Activated CD4-positive, CD25-positive, alpha-beta regulatory T cell (primary cell): ENCODE measurements around the gene ITPR1.

Source experiments
- DNase-seq, 4 experiments: peaks; one replicate each; lab custom pipeline; 2025; lab: John Stamatoyannopoulos, UW

Gene ITPR1

DNA sequence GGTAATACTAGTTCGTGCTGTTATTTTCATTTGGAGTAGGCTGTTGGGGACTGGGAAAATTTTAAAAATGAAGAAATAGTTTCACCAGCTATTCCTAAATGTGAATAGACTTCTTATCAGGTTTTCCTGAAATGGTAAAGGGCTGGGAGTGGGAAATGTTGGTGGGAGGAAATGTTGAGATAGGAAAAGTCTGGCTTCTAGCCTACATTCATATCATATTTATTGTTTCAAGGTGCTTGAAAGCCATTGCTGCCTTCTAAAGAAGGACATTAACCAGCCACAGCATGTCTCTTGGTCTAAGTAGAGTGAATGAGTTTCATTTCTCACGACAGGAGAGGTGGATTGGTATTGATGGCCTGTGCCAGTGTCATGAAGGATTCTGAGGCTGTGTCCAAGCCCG lies 288.9 kb downstream of the ITPR1 start:
- DNase-seq: no peak

DNA sequence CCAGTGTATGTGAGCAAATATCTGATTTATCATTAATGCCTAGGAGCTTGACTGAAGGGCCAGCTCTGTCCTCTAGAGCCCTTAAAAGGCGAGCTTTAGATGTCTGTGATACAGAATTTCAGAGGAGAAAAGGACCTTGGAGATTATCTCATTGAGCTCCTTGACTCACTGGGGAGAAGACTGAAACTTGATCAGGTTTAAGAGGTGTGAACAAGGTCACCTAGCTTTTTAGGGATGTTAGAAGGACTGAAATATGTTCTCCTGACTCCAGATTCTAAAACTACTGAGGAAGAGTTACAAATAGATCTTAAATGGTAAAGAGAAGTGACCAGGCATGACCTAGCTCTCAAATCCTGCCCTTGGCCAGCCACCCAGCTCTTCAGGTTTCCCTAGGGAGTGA lies 292.4 kb downstream of the ITPR1 start:
- no peak for DNase-seq

DNA sequence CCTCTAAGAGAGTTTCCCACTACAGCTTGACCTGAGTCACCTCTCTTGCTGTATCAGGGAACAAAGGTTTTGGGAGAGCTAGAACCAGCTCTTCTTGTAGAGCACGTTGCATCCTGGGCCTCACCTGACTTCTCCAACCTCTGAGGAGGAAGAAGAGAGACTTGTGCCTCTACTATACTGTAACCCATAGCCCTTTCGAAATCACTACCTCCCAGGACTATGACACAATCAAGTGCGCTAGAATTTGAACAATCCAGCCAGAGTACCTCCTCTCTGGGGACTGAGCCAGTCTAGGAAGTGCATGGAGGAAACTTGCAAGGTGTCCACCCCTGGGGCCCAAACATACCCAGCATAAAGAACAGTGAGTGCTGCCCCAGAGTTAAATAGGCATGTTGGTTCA lies 293.3 kb downstream of the ITPR1 start:
- no peak for DNase-seq

GRCh38 chr3:4791358-4791757 lies 298.2 kb downstream of the ITPR1 start:
- DNase-seq: no peak

DNA sequence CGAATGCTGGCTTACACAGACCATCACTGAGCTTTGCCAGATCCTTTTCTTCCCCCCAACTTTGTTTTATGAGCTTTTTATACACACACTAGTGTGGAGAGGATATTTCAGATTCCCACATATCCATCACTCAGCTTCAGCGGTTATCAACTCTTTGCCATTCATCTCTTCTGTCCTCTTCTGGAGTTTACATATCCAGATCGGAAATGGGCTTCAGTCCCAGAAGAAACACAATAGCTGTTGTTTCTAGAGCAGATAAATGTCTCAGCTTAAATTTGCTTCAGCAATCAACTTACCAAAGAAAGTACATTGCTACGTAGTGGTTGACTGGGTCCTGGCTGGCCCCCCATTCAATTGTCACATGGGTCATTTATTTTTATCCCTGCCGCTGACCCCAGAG lies 300.2 kb downstream of the ITPR1 start:
- no peak for DNase-seq

DNA sequence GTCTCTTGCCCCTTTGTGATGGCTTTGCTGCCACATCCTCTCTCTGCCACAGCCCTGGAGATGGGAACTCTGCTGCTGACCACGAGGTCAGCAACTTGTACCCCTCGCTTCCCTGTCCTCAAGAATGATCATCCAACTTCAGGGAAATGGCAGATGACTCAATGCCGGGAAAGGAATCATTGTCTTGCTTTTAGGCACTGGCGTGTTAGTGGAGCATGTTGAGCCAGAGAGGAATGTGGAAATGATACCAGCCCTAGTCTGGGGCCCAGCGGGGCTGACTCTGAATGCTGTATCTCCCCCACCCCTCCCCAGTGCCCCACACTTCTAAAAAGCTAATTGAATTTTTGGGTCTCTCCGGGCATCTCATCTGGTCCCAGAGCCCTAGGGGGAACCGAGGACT lies 301.2 kb downstream of the ITPR1 start:
- no peak for DNase-seq

GRCh38 chr3:4794798-4795197 lies 301.6 kb downstream of the ITPR1 start:
- no peak for DNase-seq

- no peak for DNase-seq
Observed at GRCh38 chr3:4795905-4796304, 302.8 kb downstream of the ITPR1 start.

- no peak for DNase-seq
Observed at GRCh38 chr3:4797201-4797705, 304.1 kb downstream of the ITPR1 start.

DNA sequence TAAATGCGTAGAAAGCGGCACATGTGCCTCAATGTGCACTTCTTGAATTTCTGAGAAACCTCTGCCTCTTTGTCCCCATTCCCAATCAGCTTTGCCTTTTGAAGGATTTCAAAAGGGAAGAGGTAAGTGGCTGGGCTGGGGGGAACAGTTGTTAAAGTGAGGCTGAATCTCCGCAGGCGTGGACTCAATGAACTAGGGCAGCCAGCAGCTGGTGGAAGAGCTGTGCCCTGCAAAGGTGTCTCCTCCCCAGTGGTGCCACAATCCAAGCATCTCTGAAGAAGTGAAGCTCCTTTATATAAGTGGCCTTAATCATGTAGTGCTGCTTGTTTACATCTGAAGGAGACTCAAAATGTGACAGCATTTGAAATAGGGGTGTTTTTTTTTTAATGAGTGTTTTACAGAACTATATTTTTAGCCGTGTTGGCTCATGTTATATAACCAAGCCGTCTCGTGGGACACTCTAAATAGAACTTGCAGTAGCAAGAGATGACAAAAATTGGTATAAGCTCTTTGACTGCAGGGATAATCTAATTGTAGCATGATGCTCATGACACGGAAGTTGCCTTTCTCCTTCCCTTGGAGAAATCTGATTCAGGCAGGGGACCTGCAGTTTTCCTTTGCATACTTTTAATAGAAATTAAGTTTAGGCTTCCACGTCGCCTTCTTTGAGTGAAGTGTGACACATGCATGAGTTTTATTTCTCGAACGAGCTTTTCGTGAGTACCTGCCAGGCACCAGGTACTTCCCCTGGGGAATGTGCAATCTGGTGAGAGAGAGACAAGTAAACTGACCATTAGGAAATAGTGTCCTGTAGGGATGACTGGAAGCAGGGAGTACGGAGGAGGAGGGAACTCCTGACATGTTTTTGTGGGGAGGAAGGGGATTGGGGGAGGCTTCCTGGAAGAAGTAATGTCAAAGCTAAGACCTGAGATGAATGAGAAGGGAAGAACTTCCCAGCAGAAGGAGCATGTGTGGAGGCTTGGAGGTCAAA lies 306.4 kb downstream of the ITPR1 start:
- no peak for DNase-seq

GRCh38 chr3:4800595-4800994 lies 307.4 kb downstream of the ITPR1 start:
- DNase-seq: no peak

DNA sequence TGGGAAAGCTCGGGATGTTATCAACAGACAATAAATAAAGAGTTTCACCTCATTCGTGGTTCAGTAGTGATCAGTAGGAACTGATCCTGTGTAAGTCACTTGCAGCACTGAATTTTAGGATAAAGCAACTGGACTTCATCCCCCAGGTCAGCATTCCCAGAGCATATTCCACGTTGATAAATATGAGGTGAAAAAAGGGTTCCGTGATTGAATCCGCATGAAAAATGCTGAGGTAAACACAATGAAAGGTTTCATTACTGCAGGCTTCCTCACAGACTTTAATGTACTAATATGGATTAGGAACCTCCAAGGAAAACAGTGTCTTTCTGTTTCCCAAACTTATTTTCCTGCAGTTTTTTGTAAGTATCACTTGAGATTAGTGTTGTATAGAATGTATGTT lies 308.7 kb downstream of the ITPR1 start:
- DNase-seq: no peak

GRCh38 chr3:4802903-4803302 lies 309.8 kb downstream of the ITPR1 start:
- DNase-seq: no peak

DNA sequence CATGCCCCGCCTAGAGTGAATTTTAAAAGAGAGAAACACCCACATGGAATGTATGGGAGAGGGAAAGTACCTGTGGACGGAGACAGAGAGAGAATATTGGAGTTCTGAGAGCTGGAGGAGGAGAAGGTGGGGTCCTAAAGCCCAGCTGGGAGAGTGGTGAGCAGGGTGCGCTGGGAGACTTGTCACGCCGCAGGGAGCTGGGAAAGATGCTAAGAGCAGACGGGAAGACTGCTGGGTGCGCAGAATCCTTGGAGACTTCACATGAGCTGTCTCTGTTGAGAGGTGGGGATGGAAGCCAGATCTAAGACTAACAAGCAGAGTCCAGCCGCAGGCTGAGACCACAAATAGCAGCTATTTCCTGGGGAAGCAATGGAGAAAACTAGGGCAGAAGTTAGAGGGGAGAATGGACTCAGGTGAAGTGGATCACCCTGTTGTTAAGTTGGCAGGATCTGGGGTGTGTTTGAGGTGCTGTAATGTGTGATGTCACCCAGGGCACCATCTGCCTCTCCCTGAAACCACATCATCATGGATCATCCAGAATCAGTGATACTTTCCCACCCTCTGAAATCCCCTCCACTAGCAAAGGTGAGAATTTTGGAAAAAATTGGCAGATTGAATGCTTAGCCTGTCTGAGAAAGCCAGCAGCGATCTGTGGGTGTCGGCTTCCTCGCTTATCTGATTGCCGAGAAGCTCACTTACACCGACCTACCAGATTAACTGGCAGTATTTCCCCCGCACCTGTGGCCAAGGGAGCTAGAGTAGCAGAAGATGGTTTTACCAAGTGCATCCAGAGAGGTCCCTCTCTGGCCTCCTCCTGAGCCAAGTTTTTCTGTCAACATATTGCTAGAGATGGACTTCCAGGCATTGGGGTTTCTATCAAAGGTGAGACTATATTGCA lies 311.3 kb downstream of the ITPR1 start:
- no peak for DNase-seq

GRCh38 chr3:4805662-4806061 lies 312.5 kb downstream of the ITPR1 start:
- DNase-seq: no peak

GRCh38 chr3:4806535-4807108 lies 313.5 kb downstream of the ITPR1 start:
- DNase-seq: no peak

GRCh38 chr3:4807381-4808280 lies 314.5 kb downstream of the ITPR1 start:
- no peak for DNase-seq

GRCh38 chr3:4808637-4809036 lies 315.5 kb downstream of the ITPR1 start:
- no peak for DNase-seq

GRCh38 chr3:4809922-4810321 lies 316.8 kb downstream of the ITPR1 start:
- DNase-seq: no peak

- DNase-seq: no peak
Observed at GRCh38 chr3:4812591-4812990, 319.4 kb downstream of the ITPR1 start.

GRCh38 chr3:4813909-4814304 lies 320.8 kb downstream of the ITPR1 start:
- DNase-seq: no peak
